ENCODE data around the gene SPO11.

- no peak for TF ChIP-seq CTCF (conservative IDR thresholded peaks at IDR 0.05)
- no peak for TF ChIP-seq EZH2 (IDR thresholded peaks at IDR 0.05; ENCODE audit: low read depth)
These were observed 45.7 kb upstream of the SPO11 start for GRCh38 chr20:57283860-57284259.
